GM10248 (cell line): ENCODE results near the gene HOXD1.

Experiments used
- CTCF ChIA-PET: fragments of 300-600 bp; sonication (Branson Sonifier 250); formaldehyde crosslinking; extraction: SDS; loops from one replicate; lab custom pipeline; 2021; ENCODE audit warnings: antibody characterized with exemption; lab: Yijun Ruan, JAX
- POLR2A ChIA-PET: fragments of 350-650 bp; sonication (Branson Sonifier 250); formaldehyde crosslinking; extraction: SDS; loops from one replicate; lab custom pipeline; 2020; ENCODE audit warnings: antibody characterized with exemption; lab: Yijun Ruan, JAX
- DNase-seq: peaks from one replicate; pipeline ENCODE4 v3.0.0; 2012; ENCODE audit errors: extremely low spot score
- TF ChIP-seq, protein P1 (sequence below): IDR thresholded peaks from 2 replicates; pipeline ENCODE4 v1.5.1; 2012; ENCODE audit warnings: mild to moderate bottlenecking, low read depth; ENCODE audit errors: extremely low read depth, missing control alignments, control extremely low read depth

HOXD1 gene

DNA sequence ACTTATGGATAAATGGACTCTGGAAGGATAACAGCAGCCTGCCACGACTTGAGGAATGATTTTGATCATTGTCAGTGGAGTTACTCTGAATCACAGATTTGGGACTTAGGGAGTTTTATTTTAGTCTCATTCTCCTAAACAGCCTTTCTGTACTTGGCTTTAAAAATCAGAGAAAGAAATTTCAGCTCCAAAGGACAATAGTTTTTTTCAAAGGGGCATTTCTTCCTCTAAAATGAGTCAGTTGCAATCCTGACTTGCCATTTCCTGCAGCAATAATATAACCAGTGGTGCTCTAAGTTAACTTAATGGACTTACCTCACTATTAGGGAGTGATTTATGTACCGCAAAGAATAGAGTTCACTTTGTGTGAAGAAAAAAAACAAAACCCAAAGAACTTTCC lies 45.7 kb downstream of the HOXD1 start:
- POLR2A ChIA-PET = no interaction called here
- CTCF ChIA-PET = interaction anchor here (1.2 to 1.5 kb wide), 2 partner anchors 9 to 27 kb away, joined by 3 read pairs; no protein-coding TSS in a partner anchor
- no peak for DNase-seq
- TF ChIP-seq, protein P1, sequence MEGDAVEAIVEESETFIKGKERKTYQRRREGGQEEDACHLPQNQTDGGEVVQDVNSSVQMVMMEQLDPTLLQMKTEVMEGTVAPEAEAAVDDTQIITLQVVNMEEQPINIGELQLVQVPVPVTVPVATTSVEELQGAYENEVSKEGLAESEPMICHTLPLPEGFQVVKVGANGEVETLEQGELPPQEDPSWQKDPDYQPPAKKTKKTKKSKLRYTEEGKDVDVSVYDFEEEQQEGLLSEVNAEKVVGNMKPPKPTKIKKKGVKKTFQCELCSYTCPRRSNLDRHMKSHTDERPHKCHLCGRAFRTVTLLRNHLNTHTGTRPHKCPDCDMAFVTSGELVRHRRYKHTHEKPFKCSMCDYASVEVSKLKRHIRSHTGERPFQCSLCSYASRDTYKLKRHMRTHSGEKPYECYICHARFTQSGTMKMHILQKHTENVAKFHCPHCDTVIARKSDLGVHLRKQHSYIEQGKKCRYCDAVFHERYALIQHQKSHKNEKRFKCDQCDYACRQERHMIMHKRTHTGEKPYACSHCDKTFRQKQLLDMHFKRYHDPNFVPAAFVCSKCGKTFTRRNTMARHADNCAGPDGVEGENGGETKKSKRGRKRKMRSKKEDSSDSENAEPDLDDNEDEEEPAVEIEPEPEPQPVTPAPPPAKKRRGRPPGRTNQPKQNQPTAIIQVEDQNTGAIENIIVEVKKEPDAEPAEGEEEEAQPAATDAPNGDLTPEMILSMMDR = no peak

DNA sequence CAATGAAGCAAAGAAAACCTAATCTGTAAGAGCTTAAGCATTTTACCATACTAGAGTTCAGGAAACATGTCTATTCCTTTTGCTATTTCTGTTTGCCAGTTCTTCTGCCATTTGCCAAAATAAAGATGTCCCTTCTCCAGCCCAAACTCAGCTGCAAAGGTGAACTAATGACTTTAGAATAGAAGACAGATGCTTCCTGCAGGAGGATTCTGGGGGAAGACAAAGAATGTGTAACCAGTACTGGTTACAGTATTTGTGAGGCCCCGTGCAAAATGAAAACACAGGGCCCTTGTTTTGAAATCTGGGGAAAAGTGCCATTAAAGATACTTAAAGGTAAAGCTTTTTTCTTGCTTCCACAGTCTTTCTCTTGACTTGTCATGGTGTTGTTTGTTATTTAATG lies 46.5 kb downstream of the HOXD1 start:
- POLR2A ChIA-PET = no interaction called here
- CTCF ChIA-PET = interaction anchor here (1.2 kb wide), 1 partner anchor 10 kb away, joined by 3 read pairs; no protein-coding TSS in a partner anchor
- TF ChIP-seq, protein P1 = no peak
- no peak for DNase-seq

DNA sequence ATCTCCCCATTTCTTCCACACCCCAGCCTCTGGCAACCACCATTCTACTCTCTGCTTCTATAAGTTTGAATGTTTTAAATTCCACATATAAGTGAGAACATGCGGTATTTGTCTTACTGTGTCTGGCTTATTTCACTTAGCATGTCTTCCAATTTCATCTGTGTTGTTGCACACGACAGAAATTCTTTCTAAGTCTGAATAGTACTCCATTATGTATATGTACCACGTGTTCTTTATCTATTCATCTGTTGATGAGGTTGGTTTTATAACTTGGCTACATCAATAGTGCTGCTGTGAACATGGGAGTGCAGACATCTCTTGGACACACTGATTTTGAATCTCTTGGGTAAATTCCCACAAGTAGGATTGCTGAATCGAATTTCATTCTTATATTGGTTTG lies 49.0 kb downstream of the HOXD1 start:
- ChIA-PET CTCF (no interaction called here), POLR2A (no interaction called here)
- TF ChIP-seq, protein P1 = no peak
- no peak for DNase-seq

DNA sequence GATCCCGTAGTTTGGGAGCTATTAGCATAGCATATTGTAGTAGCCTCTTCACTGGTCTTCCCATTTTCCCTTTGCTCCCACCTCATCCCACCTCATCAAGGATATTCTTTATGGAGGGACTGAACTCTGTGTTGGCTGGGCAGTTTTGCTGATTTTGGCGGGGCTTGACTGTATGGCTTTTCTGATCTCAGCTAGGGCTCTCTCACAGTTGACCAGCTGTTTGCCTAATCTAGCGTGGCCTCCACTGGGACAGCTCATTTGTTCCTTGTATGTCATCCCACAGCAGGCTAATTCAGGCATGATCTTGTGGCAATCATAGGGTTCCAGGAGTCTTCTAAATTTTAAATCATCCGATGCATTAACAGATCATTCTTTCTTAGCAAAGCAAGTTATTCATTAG lies 50.6 kb downstream of the HOXD1 start:
- TF ChIP-seq, protein P1 = no peak
- POLR2A ChIA-PET = interaction anchor here (0.6 kb wide), 1 partner anchor 39 kb away, joined by 3 read pairs; no protein-coding TSS in a partner anchor
- DNase-seq = no peak
- CTCF ChIA-PET = interaction anchor here (1.0 to 1.2 kb wide), 2 partner anchors 10 to 315 kb away, joined by 3 to 4 read pairs; no protein-coding TSS in a partner anchor

DNA sequence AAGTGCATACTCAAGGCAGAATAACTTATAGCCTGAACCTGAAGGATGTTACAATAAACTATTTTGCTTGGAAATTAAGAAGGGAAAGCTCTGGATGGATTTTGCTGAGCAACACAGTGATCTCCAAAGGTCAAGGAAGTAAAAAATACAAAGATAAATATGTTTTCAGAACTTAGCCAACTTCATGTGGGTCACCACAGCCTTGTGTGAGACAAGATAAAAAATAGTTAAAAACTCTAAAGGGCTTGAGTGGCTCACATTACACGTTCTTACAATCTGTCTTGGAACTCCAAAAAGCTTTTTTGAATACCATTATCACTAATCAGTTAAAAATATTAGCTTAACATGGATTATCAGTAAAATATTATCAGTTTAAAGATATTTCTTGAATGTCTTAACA lies 51.8 kb downstream of the HOXD1 start:
- TF ChIP-seq, protein P1 = no peak
- no peak for DNase-seq
- CTCF ChIA-PET = interaction anchor here (1.2 kb wide), 1 partner anchor 11 kb away, joined by 5 read pairs; no protein-coding TSS in a partner anchor
- POLR2A ChIA-PET = no interaction called here
